Neuronal stem cell (in vitro differentiated cells): ENCODE measurements around the gene BRSK2.

ENCODE experiments used
- DNase-seq: peaks from one replicate; pipeline ENCODE4 v3.0.0-alpha.2; 2013; ENCODE audit warnings: low spot score
- H2AFZ ChIP-seq: one replicate; pipeline ENCODE4 v1.6.1; 2013; ENCODE audit warnings: mild to moderate bottlenecking, low read length, inconsistent platforms
- H2AK5ac ChIP-seq: 2 replicates; pipeline ENCODE4 v1.6.1; 2013; ENCODE audit warnings: low read depth, mild to moderate bottlenecking, inconsistent platforms, low read length, moderate library complexity, mixed read lengths
- H2BK120ac ChIP-seq: 2 replicates; pipeline ENCODE4 v1.6.1; 2013; ENCODE audit warnings: low read depth, mild to moderate bottlenecking, inconsistent platforms, low read length, moderate library complexity, mixed read lengths
- H2BK12ac ChIP-seq: one replicate; pipeline ENCODE4 v1.6.1; 2013; ENCODE audit warnings: low read length, inconsistent platforms
- H2BK15ac ChIP-seq: 2 replicates; pipeline ENCODE4 v1.6.1; 2013; ENCODE audit warnings: mild to moderate bottlenecking, low read length, inconsistent platforms, mixed read lengths
- H2BK5ac ChIP-seq: one replicate; pipeline ENCODE4 v1.6.1; 2013; ENCODE audit warnings: inconsistent platforms, mild to moderate bottlenecking, low read length, moderate library complexity
- H3K14ac ChIP-seq: one replicate; pipeline ENCODE4 v1.6.1; 2013; ENCODE audit warnings: low read length, inconsistent platforms
- H3K18ac ChIP-seq: 2 replicates; pipeline ENCODE4 v1.6.1; 2013; ENCODE audit warnings: low read length, inconsistent platforms
- H3K23ac ChIP-seq: 2 replicates; pipeline ENCODE4 v1.6.1; 2013; ENCODE audit warnings: low read depth, mild to moderate bottlenecking, mixed read lengths, low read length, inconsistent platforms; ENCODE audit not compliant: poor library complexity
- H3K27ac ChIP-seq: replicated peaks from 3 replicates; pipeline ENCODE4 v1.5.1; 2013; ENCODE audit warnings: low read length, inconsistent platforms
- H3K27me3 ChIP-seq, 3 experiments: 2 replicates each; pipeline ENCODE4 v1.6.1; 2013; ENCODE audit warnings: low read length in 3 of 3, mild to moderate bottlenecking in 2 of 3, inconsistent platforms in 1 of 3, low read depth in 1 of 3, mixed read lengths in 1 of 3, moderate library complexity in 1 of 3; ENCODE audit not compliant: control insufficient read depth in 3 of 3, insufficient read depth in 3 of 3
- H3K36me3 ChIP-seq, 2 donors: replicated peaks in 1 of 2; 2 replicates each; pipeline ENCODE4 v1.6.1; 2013; ENCODE audit warnings: low read length in 2 of 2; ENCODE audit not compliant: control insufficient read depth in 2 of 2, insufficient read depth in 2 of 2
- H3K4ac ChIP-seq: 2 replicates; pipeline ENCODE4 v1.6.1; 2013; ENCODE audit warnings: inconsistent platforms, mild to moderate bottlenecking, low read length, moderate library complexity
- H3K4me1 ChIP-seq, 2 donors: 1 replicate in 1 of 2; 2 replicates in 1 of 2; pipeline ENCODE4 v1.6.1; 2013; ENCODE audit warnings: low read length in 2 of 2, low read depth in 1 of 2; ENCODE audit not compliant: control insufficient read depth in 2 of 2, insufficient read depth in 1 of 2
- H3K4me2 ChIP-seq: one replicate; pipeline ENCODE4 v1.6.1; 2013; ENCODE audit warnings: mild to moderate bottlenecking, low read length, inconsistent platforms; ENCODE audit not compliant: insufficient read depth, poor library complexity, severe bottlenecking
- H3K4me3 ChIP-seq, 2 donors: 2 replicates each; pipeline ENCODE4 v1.5.1; 2013; ENCODE audit warnings: low read length in 2 of 2, mild to moderate bottlenecking in 2 of 2, inconsistent platforms in 1 of 2, moderate library complexity in 1 of 2
- H3K79me1 ChIP-seq: one replicate; pipeline ENCODE4 v1.6.1; 2013; ENCODE audit warnings: low read depth, mild to moderate bottlenecking, inconsistent platforms, low read length, moderate library complexity
- H3K9ac ChIP-seq: one replicate; pipeline ENCODE4 v1.6.1; 2013; ENCODE audit warnings: mild to moderate bottlenecking, low read depth, low read length, inconsistent platforms; ENCODE audit not compliant: poor library complexity
- H3K9me3 ChIP-seq, 2 donors: replicated peaks in 1 of 2; 2 replicates each; pipeline versions ENCODE3 to v1.6.1; 2013; ENCODE audit warnings: low read length in 2 of 2, mild to moderate bottlenecking in 2 of 2, inconsistent platforms in 1 of 2, low read depth in 1 of 2, mixed read lengths in 1 of 2, moderate library complexity in 1 of 2; ENCODE audit not compliant: control insufficient read depth in 2 of 2, insufficient read depth in 1 of 2
- H4K8ac ChIP-seq: one replicate; pipeline ENCODE4 v1.6.1; 2013; ENCODE audit warnings: low read depth, mild to moderate bottlenecking, inconsistent platforms, low read length, moderate library complexity
- H4K91ac ChIP-seq: one replicate; pipeline ENCODE4 v1.6.1; 2013; ENCODE audit warnings: low read length, low read depth, mild to moderate bottlenecking, inconsistent platforms; ENCODE audit not compliant: poor library complexity
- WGBS, 2 donors: extraction: QIAGEN DNeasy Blood & Tissue Kit; methylation state at CpG; one replicate each; pipeline ENCODE4 v1.1.7; 2013; ENCODE audit warnings: missing lambda C conversion rate in 2 of 2, mixed read lengths in 1 of 2; ENCODE audit not compliant: insufficient read length in 2 of 2, insufficient replicate concordance in 1 of 2; ENCODE audit errors: extremely low coverage in 2 of 2; 5-methylcytosine and 5-hydroxymethylcytosine counted together

Gene BRSK2

GRCh38 chr11:1506981-1507380 lies 117.2 kb downstream of the BRSK2 start:
- Histone ChIP-seq H3K4me1 (peaks cover 5 to 22% of the 10 kb centered on the region in 2 donors), H2AK5ac (peak overlapping the region; percentile 12), H4K91ac (no peak overlapping the region), H2BK120ac (no peak overlapping the region), H3K23ac (peak overlapping the region; percentile 91), H3K27ac (no peak overlapping the region), H3K18ac (peak overlapping the region; percentile 80), H4K8ac (no peak overlapping the region), H2BK15ac (no peak overlapping the region), H3K14ac (peak overlapping the region; percentile 90), H3K4me2 (no peak overlapping the region), H3K4ac (no peak overlapping the region), H3K9ac (peak overlapping the region; percentile 16), H3K9me3 (no peaks in the 10 kb centered on the region), H3K79me1 (peaks cover 9% of the 10 kb centered on the region), H2AFZ (no peak overlapping the region), H3K4me3 (no peak overlapping the region), H3K27me3 (no peaks in the 10 kb centered on the region), H2BK12ac (peak overlapping the region; percentile 14), H3K36me3 (no peaks in the 10 kb centered on the region), H2BK5ac (no peak overlapping the region)
- no CpG with 5 or more reads among the region's 9 CpGs for WGBS, 2 donors
- no peak for DNase-seq

- H3K9ac ChIP-seq: no peak overlapping the region
- H3K23ac ChIP-seq: no peak overlapping the region
- H3K27ac ChIP-seq: no peak overlapping the region
- no peak overlapping the region for H2BK5ac ChIP-seq
- no peak overlapping the region for H2BK15ac ChIP-seq
- no peaks in the 10 kb centered on the region for H3K27me3 ChIP-seq
- H3K14ac ChIP-seq: peak overlapping the region; percentile 90
- no CpG with 5 or more reads among the region's 21 CpGs for WGBS, 2 donors
- no peaks in the 10 kb centered on the region for H3K36me3 ChIP-seq
- no peak overlapping the region for H3K4me3 ChIP-seq
- no peaks in the 10 kb centered on the region for H3K9me3 ChIP-seq
- H3K4me1 ChIP-seq: peaks cover 5 to 18% of the 10 kb centered on the region in 2 donors
- H2AFZ ChIP-seq: no peak overlapping the region
- DNase-seq: no peak
- no peak overlapping the region for H3K4me2 ChIP-seq
- H2BK12ac ChIP-seq: no peak overlapping the region
- H3K18ac ChIP-seq: peak overlapping the region; percentile 28
- no peak overlapping the region for H3K4ac ChIP-seq
- peaks cover 9% of the 10 kb centered on the region for H3K79me1 ChIP-seq
- H2BK120ac ChIP-seq: no peak overlapping the region
- no peak overlapping the region for H4K91ac ChIP-seq
- H4K8ac ChIP-seq: no peak overlapping the region
- H2AK5ac ChIP-seq: peak overlapping the region; percentile 12
Measured at GRCh38 chr11:1507381-1508140, 117.8 kb downstream of the BRSK2 start.

GRCh38 chr11:1508491-1508891 lies 118.8 kb downstream of the BRSK2 start:
- WGBS, 2 donors: no CpG with 5 or more reads among the region's 15 CpGs
- Histone ChIP-seq H4K8ac (no peak overlapping the region), H2BK15ac (no peak overlapping the region), H3K9me3 (no peaks in the 10 kb centered on the region), H3K14ac (peak overlapping the region; percentile 42), H2BK5ac (no peak overlapping the region), H3K23ac (peak overlapping the region; percentile 2), H3K36me3 (no peaks in the 10 kb centered on the region), H2AK5ac (no peak overlapping the region), H2AFZ (no peak overlapping the region), H3K4me2 (no peak overlapping the region), H2BK120ac (no peak overlapping the region), H3K4me1 (peaks cover 7 to 16% of the 10 kb centered on the region in 2 donors), H3K4me3 (peak overlapping the region in 1 of 2 donors; percentile 26), H2BK12ac (no peak overlapping the region), H3K79me1 (peaks cover 9% of the 10 kb centered on the region), H3K27ac (no peak overlapping the region), H3K9ac (no peak overlapping the region), H3K18ac (peak overlapping the region; percentile 70), H3K4ac (no peak overlapping the region), H4K91ac (no peak overlapping the region), H3K27me3 (no peaks in the 10 kb centered on the region)
- no peak for DNase-seq

- Histone ChIP-seq H4K91ac (no peak overlapping the region), H3K27ac (no peak overlapping the region), H2BK120ac (no peak overlapping the region), H2BK12ac (no peak overlapping the region), H2BK5ac (no peak overlapping the region), H2AFZ (no peak overlapping the region), H3K9ac (peak overlapping the region; percentile 17), H3K27me3 (no peaks in the 10 kb centered on the region), H3K79me1 (peaks cover 8% of the 10 kb centered on the region), H2BK15ac (no peak overlapping the region), H3K4me1 (peaks cover 9 to 21% of the 10 kb centered on the region in 2 donors), H3K14ac (peak overlapping the region; percentile 42), H3K23ac (no peak overlapping the region), H3K4me2 (no peak overlapping the region), H3K18ac (no peak overlapping the region), H3K36me3 (no peaks in the 10 kb centered on the region), H3K4me3 (peak overlapping the region in 1 of 2 donors; percentile 50), H3K9me3 (no peaks in the 10 kb centered on the region), H4K8ac (no peak overlapping the region), H3K4ac (no peak overlapping the region), H2AK5ac (no peak overlapping the region)
- WGBS, 2 donors: no CpG with 5 or more reads among the region's 10 CpGs
- DNase-seq: no peak
Measured at GRCh38 chr11:1508986-1509385, 119.3 kb downstream of the BRSK2 start.
